DMS153 treated with DMSO at 0.1 percent for 48 hours (cell line): ENCODE data around the gene SLC6A7.

ENCODE experiments used
- DNase-seq: peaks from one replicate; lab custom pipeline; 2025; ENCODE audit not compliant: unreplicated experiment; lab: John Stamatoyannopoulos, UW

Gene SLC6A7

DNA sequence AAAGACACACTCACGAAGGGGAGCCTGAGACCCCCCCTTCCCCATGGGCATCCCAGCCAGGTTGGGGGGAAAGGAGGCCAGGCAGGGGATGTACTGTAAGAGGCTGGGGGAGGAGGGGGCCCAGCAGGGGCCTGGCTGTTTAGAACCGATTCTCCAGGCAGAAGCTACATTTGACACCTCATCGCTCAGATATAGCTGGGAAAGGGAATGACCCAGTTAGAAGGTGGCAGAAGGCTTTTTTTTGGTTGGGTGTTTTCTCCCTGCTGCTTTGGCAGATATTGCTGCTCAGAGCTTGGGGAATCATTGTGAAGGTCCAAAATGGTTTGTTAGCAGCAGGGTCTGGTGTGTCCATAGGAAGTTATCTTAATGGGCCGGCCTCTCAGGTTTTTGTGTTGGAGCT, 17.3 kb upstream of the SLC6A7 start:
- no peak for DNase-seq

- DNase-seq = no peak
These were observed 16.7 kb upstream of the SLC6A7 start for GRCh38 chr5:150173161-150173560.

- no peak for DNase-seq
These were observed 15.6 kb upstream of the SLC6A7 start for GRCh38 chr5:150174285-150174684.

DNA sequence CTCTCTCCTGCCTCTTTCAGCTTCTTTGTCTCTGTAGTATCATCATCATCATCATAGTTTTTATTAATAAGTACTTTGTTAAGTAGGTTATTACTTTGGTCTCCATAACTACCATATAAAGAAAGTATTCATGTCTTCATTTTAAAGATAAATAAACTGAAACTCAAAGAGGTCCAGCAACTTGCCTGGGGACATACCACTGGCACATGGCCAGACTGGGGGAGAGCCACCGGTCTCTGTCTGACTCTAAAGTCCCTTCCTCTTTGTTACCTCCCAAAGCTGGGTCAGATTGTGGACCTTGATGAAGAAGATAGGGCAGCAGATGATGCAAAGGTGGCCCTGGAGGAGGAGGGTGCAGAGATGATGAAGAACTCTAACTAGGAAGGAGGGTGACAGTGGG, 14.8 kb upstream of the SLC6A7 start:
- no peak for DNase-seq

DNA sequence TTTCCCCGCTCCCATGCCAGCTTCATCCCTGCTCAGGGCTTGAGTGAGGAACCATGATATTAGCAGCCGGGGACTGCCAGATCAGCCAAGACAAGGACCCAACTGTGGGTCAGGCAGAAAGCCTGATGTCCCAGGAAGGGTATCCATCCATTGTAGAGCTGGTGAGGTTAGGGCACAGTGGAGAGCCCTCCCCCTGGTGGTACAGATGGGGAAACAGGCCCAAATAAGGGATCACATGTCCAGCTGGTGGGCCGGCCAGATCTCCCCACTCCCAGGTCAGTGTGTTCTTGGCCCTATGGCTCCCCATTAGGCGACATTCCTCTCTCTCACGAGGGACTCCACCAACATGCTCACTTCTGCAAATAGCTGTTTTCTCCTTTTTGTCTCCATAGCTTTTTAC, 14.3 kb upstream of the SLC6A7 start:
- no peak for DNase-seq

DNA sequence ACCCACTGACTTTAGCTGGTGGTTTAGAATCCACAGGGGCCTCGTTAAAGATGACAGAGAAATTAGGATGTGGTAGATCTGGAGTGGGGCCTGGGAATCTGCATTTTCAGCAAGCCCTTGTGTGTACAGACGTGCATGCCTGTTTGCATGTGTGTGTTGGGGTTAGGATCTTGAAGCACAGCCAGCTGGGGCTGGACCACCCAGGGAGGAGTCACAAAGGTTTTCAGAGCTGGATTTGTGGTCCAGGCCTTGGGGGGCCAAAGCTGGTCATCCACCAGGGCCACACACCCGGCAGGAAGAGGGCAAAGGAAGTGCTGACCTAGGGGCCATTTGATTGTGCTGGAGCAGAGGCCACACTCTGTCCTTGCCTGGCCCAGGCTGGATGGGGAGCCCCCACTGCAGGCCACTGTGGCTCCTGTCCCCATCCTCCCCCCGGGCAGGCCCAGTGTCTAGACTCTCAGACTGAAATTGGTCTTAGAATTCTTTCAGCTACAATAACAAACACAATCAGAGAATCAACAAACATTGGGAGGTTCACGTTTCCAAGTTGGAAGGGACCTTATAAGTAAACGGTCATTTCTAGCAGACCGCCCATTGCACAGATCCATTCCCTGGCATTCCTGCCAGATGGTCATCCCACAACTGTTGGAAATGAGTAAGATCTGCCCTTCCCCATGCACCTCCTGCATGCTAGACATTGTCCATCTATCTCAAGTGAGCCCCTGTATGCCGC, 13.0 kb upstream of the SLC6A7 start:
- no peak for DNase-seq

- no peak for DNase-seq
These were observed 12.1 kb upstream of the SLC6A7 start for GRCh38 chr5:150177721-150178120.

DNA sequence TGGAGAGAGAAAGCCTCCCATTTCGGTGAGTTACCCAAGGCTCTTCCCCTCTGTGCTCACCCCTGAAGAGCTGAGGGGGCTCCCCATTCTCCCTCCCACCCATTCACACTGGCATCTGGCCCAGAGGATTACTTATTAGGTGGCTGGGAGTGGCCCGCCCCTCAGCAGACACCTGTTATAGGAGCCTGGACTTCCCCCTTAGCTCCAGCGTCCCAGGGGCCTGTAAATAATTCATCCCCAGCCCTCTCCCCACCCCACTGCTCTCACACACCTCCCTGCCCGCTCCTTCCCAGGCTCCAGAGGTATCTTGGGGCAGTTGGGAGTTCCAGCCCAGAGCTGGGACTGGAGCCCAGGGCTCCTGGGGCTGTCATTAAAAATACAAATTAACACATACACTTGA, 11.6 kb upstream of the SLC6A7 start:
- DNase-seq = no peak

GRCh38 chr5:150179019-150179620, 10.7 kb upstream of the SLC6A7 start:
- no peak for DNase-seq

GRCh38 chr5:150180241-150181026, 9.4 kb upstream of the SLC6A7 start:
- no peak for DNase-seq

DNA sequence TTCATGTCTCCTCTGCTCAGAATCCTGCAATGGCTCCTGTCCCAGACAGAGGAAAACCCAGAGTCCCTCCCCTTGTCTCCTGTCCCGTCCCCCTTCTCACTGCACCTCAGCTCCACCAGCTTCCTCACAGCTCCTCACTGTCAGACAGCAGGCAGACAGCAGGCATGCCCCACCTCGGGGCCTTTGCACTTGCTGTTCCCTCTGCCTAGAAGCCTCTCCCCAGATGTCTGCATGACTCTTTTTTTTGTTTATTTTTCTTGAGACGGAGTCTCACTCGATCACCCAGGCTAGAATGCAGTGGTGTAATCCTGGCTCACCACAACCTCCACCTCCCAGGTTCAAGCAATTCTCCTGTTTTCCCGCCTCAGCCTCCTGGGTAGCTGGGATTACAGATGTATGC, 8.8 kb upstream of the SLC6A7 start:
- no peak for DNase-seq

DNA sequence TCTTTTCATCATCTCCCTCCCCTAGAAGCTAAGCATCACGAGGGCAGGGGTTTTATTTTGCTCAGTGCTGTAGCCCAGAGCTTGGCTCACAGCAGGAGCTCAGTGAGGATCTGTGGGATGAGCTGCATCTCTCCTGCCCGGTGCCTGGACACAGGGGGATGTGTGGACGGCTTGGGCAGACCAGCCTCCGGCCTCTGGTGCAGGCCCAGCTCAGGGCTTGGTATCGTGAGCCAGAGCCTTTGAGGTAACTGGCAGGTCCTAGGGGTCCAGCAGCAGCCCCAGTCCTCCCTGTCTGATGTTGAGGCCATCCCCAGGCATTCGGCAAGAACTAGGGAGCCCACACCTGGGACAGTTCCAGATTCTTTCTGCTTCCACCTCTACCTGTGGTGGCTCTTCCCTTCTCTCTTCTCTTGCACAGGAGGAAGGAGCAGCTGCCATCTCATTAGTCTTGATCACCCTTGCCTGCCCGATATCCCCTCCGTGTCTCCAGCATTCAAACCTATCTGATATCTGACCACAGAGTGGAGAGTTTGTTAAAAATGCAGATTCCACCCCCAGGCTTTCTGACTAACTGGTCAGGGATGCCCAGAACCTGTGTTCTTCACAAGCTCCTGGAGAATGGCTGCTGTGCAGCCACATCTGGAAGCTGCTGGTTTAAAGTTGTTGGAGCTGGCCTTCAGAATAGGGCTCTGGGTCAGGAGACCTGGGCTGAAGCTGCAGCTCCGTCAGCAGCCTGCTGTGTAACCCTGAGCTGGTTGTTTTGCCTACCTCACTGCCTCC, 7.9 kb upstream of the SLC6A7 start:
- no peak for DNase-seq

- DNase-seq = no peak
These were observed 7.1 kb upstream of the SLC6A7 start for GRCh38 chr5:150182774-150183173.

- DNase-seq = no peak
These were observed 6.4 kb upstream of the SLC6A7 start for GRCh38 chr5:150183436-150183835.

GRCh38 chr5:150184006-150184405, 5.9 kb upstream of the SLC6A7 start:
- no peak for DNase-seq

GRCh38 chr5:150184990-150185912, 4.6 kb upstream of the SLC6A7 start:
- DNase-seq = no peak

DNA sequence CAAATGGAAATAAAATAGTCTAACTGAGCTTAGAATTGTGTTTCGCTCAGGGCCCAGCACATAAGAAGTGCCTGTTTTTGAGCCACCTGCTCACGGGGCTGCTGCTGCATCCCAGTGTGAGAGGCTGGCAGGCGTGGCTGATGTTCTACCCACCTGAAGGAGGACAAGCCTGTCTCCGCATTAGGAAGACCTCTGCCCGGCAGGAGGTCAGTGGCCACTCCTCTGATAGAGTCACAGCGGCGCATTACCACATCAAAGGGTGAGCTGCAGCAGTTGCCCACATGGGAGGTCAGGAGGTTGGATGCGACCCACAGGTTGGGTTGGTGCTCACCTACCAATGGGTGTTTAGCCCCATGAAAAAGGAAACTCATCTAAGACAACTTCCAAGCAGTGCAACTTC, 3.7 kb upstream of the SLC6A7 start:
- no peak for DNase-seq

DNA sequence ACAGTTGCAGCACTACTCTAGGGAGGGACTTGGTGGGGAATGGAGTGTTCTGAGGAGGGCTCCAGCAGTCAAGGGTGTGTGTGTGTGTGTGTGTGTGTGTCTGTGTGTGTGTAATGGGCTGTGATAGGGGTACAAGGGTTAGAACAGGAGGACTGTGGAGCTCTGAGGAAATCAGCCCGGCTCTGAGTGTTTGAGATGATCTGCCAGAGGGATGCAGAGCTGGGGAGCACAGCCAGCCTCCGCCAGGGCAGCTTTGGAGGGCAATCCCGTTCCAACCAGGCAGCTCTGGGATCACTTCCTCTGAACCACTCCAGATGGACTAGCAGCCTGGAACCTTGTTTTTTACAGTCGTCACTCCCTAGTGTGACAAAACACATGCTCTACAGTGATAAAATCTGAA, 3.0 kb upstream of the SLC6A7 start:
- DNase-seq = no peak

DNA sequence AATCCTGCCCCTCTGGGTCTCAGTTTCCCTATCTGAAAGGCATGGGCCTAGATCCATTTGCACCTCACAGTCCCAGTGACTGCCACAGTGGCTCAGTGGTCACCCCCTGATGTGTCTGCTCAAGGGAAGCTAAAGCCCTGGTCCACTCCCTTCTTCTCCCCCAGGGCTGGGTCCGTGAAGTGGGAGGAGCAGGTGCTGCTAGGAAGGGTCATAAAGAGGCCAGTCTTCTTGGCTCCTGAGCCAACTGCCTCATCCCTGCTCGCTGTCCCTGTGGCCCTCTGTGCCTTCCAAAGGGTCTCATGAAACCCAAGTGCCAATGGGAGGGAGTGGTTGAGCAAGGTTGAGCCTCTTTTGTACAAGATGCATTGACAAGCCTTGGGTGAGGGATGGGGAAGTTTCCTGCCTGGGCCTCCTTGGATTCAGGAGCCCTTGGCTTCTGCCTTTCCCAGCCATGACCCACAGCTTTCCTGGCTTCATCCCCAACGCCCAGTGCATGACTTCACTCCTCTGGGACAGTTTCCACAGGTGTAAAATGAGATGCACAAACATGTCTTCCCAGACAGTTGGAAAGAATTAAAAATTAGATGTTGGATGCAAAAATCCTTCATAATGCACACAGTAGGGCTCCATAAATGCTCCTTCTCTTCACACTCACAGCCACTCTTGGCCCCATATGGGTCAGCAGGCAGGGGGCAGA, 1.6 kb upstream of the SLC6A7 start:
- no peak for DNase-seq

- DNase-seq = no peak
These were observed 536 bp upstream of the SLC6A7 start for GRCh38 chr5:150189326-150189725.
